Epithelial cell of proximal tubule (primary cell): Measurements from ENCODE around the gene NFATC4. TPM values are rescaled to one million over a fixed set of nuclear protein-coding genes. Genes with fewer than 3 reads are reported as not detected.

Experiments used
- DNase-seq: peaks from one replicate; pipeline ENCODE4 v3.0.0-alpha.2; 2011; ENCODE audit warnings: low read depth
- H3K4me3 ChIP-seq: 2 replicates; pipeline ENCODE4 v1.5.1; 2011; ENCODE audit warnings: low read depth, mild to moderate bottlenecking, low read length
- total RNA-seq: library from RNA; depleted of rRNA; stranded (reverse); fragments of >200 nt; gene quantifications from 2 replicates; pipeline ENCODE4 v1.2.3, GENCODE V29; 2015
- TF ChIP-seq, protein P1 (sequence below): conservative IDR thresholded peaks from 2 replicates; pipeline ENCODE4 v1.5.1; 2012; ENCODE audit warnings: low read depth, mild to moderate bottlenecking, low read length

The NFATC4 gene
- total RNA-seq, 1 donor from 2014 or later, result 30.2 TPM

DNA sequence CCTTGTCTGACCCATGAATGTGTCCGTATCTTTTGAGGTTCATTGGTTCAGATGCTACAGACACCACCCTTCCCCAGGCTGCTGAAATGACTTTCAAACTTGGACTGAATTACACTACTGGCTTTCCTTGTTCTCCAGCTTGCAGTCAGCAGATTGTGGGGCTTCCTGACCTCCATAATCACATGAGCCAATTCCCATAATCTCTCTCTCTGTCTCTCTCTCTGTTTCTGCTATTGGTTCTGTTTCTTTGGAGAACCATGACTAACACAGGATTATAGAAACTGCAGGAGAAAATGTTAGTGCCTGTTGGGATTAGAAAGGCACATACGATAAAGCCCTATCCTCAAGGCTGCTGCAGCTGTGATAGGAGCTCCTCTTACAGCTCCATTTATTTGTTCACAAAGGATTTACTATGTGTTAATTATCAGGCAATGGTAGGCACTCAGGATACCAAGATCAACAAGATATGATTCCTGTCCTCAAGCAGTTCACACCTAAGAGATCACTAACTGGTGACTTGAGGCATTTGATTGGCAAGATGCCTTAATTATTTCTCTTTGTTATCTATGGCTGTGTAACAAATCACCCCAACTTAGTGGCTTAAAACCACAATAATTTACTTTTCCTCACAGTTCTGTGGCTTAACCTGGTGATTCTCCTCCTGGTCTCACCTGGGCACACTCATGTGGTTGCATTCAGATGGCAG is 20.6 kb downstream of the NFATC4 start:
- no peak for DNase-seq

DNA sequence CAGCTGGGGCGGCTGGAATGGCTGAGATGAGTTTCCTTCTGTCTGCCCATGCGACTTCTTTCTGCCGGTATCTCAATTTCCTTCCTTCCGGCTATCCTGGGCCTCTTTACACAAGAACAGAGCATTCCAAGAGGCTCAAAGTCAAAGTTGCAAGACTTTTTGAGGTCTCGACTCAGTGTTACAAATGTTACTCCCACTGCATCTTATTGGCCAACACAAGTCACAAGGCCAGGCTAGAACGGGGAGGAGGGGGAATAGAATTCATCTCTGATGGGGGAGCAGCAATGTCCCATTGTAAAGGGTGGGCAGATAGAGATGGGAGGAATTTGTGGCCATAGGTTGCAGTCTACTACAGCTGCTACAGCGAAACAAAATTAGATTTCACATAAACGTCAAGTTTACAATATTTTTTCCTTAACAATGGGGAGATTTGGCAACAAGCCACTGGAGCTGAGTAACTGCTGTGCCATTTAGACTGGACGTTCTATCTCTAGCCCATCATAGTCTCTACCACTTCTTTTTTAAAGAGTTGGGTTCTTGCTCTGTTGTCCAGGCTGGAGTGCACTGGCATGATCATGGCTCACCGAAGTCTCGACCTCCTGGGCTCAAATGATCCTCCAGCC is 21.4 kb downstream of the NFATC4 start:
- TF ChIP-seq, protein P1, sequence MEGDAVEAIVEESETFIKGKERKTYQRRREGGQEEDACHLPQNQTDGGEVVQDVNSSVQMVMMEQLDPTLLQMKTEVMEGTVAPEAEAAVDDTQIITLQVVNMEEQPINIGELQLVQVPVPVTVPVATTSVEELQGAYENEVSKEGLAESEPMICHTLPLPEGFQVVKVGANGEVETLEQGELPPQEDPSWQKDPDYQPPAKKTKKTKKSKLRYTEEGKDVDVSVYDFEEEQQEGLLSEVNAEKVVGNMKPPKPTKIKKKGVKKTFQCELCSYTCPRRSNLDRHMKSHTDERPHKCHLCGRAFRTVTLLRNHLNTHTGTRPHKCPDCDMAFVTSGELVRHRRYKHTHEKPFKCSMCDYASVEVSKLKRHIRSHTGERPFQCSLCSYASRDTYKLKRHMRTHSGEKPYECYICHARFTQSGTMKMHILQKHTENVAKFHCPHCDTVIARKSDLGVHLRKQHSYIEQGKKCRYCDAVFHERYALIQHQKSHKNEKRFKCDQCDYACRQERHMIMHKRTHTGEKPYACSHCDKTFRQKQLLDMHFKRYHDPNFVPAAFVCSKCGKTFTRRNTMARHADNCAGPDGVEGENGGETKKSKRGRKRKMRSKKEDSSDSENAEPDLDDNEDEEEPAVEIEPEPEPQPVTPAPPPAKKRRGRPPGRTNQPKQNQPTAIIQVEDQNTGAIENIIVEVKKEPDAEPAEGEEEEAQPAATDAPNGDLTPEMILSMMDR, result no peak
- no peak for DNase-seq

More for the DNA sequence above, 20.6 kb downstream of the NFATC4 start:
- H3K4me3 ChIP-seq, result no peak overlapping the region
- TF ChIP-seq, protein P1, result no peak

DNA sequence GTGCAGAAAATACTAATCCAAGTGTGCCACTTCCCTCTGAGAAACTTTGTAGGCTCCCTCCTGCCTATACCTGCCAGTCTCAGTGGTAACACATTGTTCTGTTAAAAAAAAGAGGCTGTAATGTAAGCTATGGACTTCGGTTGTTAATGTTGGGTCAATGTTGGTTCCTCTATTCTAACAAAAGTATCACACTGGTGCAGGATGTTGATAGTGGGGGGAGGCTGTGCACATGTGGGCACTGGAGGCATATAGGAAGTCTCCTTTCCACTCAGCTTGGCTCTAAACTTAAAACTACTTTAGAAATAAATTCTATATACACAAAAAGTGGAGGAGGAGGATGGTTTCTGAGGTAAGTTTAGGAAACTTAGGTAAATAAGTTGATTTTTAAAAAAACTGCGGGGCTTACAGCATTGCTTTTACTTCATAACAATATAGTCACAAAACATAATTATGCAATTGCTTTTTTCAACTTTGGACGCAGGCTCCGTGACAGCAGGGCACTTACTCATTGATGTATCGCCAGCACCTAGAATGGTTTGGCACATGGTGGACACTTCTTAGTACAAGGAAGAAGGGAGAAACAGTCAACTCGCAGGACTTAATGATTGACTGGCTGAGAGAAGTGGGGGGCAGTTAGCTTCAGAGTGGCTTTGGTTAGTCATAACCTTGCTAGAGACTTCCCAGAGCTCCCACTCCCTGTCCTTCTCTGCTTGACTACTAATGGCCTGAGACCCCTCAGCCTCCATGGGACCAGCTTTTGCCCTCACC is 22.9 kb downstream of the NFATC4 start:
- H3K4me3 ChIP-seq, result no peak overlapping the region
- TF ChIP-seq, protein P1, result no peak
- DNase-seq, result no peak

More for the DNA sequence above, 21.4 kb downstream of the NFATC4 start:
- H3K4me3 ChIP-seq, result no peak overlapping the region

DNA sequence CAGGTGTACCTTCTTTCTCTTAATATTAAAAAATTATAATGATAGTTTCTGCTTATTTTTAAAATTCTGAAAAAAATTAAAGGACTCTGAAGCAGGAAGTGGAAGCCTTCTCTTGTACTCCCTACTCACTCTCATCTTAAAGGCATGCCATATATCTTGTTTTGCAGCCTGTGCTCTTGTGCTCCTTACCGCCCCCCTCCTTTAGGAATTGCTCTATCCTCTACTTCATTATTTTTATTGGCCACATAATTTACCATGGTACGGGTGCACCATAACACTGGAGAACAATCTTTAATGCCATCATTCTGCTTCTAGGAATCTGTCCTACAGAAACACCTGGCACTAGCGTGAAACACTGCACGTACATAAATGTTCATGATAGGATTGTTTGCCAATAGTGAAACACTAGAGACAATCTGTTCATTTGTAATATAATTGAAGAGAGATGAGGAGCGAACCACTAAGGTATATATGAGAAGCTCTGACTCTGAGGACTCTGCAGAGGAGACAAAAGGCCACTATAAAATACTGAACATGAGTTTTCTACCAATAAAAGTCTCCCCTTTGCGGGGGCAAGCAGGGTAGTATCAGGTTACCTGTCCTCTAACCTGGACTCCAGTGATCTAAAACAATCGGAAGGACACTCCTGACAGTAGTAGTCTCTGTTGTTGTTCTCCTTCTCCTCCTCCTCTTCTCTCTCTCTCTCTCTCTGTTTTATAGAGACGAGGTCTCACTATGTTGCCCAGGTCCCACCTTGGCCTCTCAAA is 24.5 kb downstream of the NFATC4 start:
- peak overlapping the region; percentile 11 for H3K4me3 ChIP-seq
- TF ChIP-seq, protein P1, result peak; percentile 31

DNA sequence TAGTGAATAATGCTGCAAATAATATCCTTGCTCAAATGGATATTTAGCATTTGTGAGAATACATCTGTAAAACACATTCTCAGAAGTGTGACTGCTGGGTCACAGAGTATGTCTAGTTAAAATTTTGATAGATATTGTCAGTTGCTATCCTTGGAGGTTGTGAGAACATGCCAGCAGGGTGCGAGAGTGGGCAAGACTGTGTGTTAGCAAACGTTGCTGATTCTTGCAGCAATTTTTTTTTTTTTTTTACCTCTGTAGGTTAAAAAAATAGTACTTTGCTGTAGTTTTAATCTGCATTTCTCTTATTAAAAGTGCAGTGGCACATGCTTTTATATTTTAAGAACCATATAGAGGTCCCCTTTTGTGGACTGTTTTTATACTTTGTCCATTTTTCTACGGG is 26.3 kb downstream of the NFATC4 start:
- TF ChIP-seq, protein P1, result no peak
- no peak for DNase-seq
- H3K4me3 ChIP-seq, result no peak overlapping the region

More for the DNA sequence above, 24.5 kb downstream of the NFATC4 start:
- DNase-seq, result no peak
